ENCODE measurements around the gene SLC38A7. TPM values are rescaled to one million over a fixed set of nuclear protein-coding genes. Genes with fewer than 3 reads are reported as not detected.

Gene SLC38A7
- total RNA-seq, 1 experiment from 2014 or later: 26.6 TPM

- no peak overlapping the region for H3K56ac ChIP-seq (ENCODE audit: insufficient read length, low read depth, low read length)
- peak overlapping the region; percentile 61 to 87 (median 72); a peak in 5 of 7 replicates for H3K27ac Mint-ChIP-seq
- H4K91ac ChIP-seq (ENCODE audit: insufficient read length, low read depth, low read length): no peak overlapping the region
- no peak overlapping the region for H3K4me3 Mint-ChIP-seq
- no peak for TF ChIP-seq CTCF (conservative IDR thresholded peaks at IDR 0.05)
- H2BK5ac ChIP-seq (ENCODE audit: insufficient read length, low read length): no peak overlapping the region
- no peaks in the 10 kb centered on the region for H3K27me3 ChIP-seq (ENCODE audit: insufficient read depth, low read length)
- H4K5ac ChIP-seq (ENCODE audit: insufficient read length, low read depth, low read length): no peak overlapping the region
- no peak overlapping the region for H3K14ac ChIP-seq (ENCODE audit: insufficient read depth, low read length)
- no peak overlapping the region for H2BK12ac ChIP-seq (ENCODE audit: insufficient read length, low read depth, low read length)
- no peak overlapping the region for H3K18ac ChIP-seq (ENCODE audit: insufficient read length, low read depth, low read length)
- H3K23me2 ChIP-seq (ENCODE audit: insufficient read length, low read depth, low read length, poor library complexity, severe bottlenecking): no peaks in the 10 kb centered on the region
- no CpG with 5 or more reads among the region's 9 CpGs for WGBS (ENCODE audit: extremely low coverage, insufficient read length, low lambda C conversion rate)
- H3T11ph ChIP-seq (ENCODE audit: low read length): no peak overlapping the region
- DNase-seq: no peak
- H2AK5ac ChIP-seq (ENCODE audit: insufficient read length, low read length): no peak overlapping the region
- no peak overlapping the region for H2BK120ac ChIP-seq (ENCODE audit: low read depth, low read length, poor library complexity, severe bottlenecking)
- H4K20me1 ChIP-seq (ENCODE audit: control insufficient read depth, insufficient read depth, insufficient read length): no peaks in the 10 kb centered on the region
- peaks cover 19% of the 10 kb centered on the region; the same call in 1 of the 2 replicates for H3K79me2 ChIP-seq (ENCODE audit: insufficient read depth, low read length)
- no peaks in the 10 kb centered on the region for H3K27me3 Mint-ChIP-seq (ENCODE audit: low read depth)
- H3K4me2 ChIP-seq (ENCODE audit: insufficient read depth, insufficient read length, low read length): no peak overlapping the region
- peaks cover 5 to 6% of the 10 kb centered on the region in 2 experiments for H3K4me1 Mint-ChIP-seq
- H3K9ac ChIP-seq (ENCODE audit: extremely low read depth, insufficient read length, low read length): no peak overlapping the region
- no peaks in the 10 kb centered on the region for H3K4me1 ChIP-seq (ENCODE audit: insufficient read depth, low read length)
- no peak overlapping the region for H3K4ac ChIP-seq (ENCODE audit: low read depth, low read length)
- H3K9me3 ChIP-seq (ENCODE audit: control insufficient read depth, low read depth, low read length): no peaks in the 10 kb centered on the region
- H3K9me3 Mint-ChIP-seq: no peaks in the 10 kb centered on the region
- H3K79me1 ChIP-seq (ENCODE audit: insufficient read depth, low read depth, low read length, poor library complexity, severe bottlenecking): peaks cover 5% of the 10 kb centered on the region
- no peak overlapping the region for H3K27ac ChIP-seq (ENCODE audit: insufficient read length, low read depth, low read length)
- no peak overlapping the region for H2BK20ac ChIP-seq (ENCODE audit: low read depth, low read length, poor library complexity, severe bottlenecking)
- no peak overlapping the region for H4K8ac ChIP-seq (replicated peaks; ENCODE audit: insufficient read length, low read depth, low read length)
- no peak overlapping the region for H3K23ac ChIP-seq (ENCODE audit: insufficient read length, low read depth, low read length)
- H2BK15ac ChIP-seq (ENCODE audit: low read depth, low read length): no peak overlapping the region
- H3K36me3 Mint-ChIP-seq (ENCODE audit: insufficient read depth in 1 of 3, low read depth in 3 of 3): peaks cover 5 to 27% (median 17%) of the 10 kb centered on the region in 3 experiments; a peak in 6 of 7 replicates
- no peak overlapping the region for H2AFZ ChIP-seq (ENCODE audit: low read length)
Observed at GRCh38 chr16:58727028-58727781, 42.6 kb upstream of the SLC38A7 start.
